Myometrial cell (primary cell): ENCODE measurements around the gene ARPC1B. TPM values are rescaled to one million over a fixed set of nuclear protein-coding genes. Genes with fewer than 3 reads are reported as not detected.

Experiments used
- total RNA-seq: library from RNA; depleted of rRNA; stranded (reverse); fragments of >200 nt; gene quantifications from 2 replicates; pipeline ENCODE4 v1.2.3, GENCODE V29; 2015

Gene ARPC1B
- total RNA-seq: 528 and 673 TPM in 2 replicates

DNA sequence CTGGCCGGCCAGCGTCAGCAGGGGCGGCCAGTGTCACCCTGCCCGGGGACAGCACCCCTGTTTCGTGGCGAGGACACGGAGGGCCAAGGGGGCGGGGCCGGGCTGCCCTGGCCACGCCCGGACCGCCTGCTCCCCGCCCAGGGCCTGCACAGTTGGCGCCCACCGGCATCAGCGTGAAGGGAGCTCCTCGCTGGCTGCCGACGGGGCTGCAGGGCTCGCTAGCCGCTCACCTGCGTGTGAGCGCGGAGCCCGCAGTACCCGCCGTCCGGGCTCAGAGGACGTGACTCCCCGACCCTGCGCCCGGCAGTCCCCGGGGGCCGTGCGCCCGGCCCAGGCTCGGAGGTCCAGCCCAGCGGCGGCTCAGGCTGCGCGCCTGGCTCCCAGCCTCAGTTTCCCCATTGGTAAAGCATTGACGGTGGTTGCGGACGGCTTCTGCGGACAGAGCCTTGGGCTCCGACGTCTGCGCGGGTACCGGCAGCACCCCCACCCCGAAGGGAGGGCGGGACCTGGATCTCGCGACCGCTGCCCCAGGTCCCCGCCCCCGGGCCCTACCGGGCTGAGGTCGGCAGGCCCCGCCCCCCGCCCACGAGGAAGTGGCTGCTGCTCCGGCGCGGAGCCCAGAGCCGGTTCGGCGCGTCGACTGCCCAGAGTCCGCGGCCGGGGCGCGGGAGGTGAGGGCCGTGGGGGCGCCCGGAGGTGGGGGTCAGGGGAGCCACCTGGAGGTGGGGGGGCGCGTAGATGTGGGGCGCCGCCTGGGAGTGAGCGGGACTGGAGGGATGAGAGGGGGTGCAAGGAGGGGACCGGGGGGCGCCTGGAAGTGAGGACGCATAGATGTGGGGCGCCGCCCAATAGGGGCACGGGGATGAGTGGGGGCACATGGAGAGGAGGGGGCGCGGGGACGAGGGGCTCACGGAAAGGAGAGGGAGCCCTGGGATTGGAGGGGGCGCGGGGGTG, at the start of gene ARPC1B:
TSS of gene ARPC1B (plus strand) at position 620 of the 954 bp plus-strand sequence. CDS start 10,985 bp downstream, outside the sequence.

DNA sequence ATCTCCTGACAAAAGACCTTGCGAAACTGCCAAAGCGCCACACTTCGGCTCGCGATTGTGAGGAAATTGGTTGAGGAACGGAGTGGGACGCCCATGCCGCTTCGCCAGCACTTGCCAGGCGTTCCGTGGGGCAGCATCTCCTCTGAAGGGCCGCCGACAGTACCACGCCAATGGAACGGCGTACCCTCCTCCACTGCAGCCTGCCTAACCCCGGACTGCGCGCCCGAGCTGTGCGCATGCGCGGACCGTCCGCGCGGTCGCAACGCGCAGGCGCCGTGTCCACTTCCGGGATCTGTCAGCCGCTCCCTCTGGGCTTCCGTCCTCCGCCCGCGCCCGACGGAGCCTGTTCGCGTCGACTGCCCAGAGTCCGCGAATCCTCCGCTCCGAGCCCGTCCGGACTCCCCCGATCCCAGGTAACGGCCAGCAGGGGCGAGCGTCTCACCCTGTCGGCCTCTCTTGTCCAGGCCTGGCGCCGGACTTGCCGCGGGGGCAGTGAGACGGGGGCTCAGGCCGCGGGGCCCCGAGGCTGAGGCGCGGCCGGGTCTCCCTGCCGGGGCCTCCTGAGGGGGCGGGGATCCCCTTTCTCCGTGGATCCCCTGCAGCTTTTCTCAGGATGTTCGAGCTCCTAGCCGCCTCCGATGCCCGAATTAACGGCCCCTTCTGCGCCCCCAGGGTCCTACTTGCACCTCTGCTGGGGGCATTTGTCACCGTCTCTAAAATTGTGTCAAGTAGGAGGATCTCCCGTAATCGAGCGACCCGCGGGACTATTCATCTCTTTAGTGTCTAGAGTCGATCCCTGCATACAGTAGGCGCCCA, 48.7 kb upstream of the ARPC1B start, which contains the start of gene ARPC1A:
TSS of gene ARPC1A (plus strand) at position 307 of the 816 bp plus-strand sequence. CDS start 7,456 bp downstream, outside the sequence.

GRCh38 chr7:99408379-99409191, 34.1 kb downstream of the ARPC1B start, which contains the start of the genes BUD31 and PDAP1:
Gene BUD31, plus strand, starts transcription at chr7:99408969. Its CDS starts 2,124 bp downstream, at chr7:99411093.
Gene PDAP1, minus strand, starts transcription at chr7:99408597. Its CDS starts 49 bp downstream, at chr7:99408548.

DNA sequence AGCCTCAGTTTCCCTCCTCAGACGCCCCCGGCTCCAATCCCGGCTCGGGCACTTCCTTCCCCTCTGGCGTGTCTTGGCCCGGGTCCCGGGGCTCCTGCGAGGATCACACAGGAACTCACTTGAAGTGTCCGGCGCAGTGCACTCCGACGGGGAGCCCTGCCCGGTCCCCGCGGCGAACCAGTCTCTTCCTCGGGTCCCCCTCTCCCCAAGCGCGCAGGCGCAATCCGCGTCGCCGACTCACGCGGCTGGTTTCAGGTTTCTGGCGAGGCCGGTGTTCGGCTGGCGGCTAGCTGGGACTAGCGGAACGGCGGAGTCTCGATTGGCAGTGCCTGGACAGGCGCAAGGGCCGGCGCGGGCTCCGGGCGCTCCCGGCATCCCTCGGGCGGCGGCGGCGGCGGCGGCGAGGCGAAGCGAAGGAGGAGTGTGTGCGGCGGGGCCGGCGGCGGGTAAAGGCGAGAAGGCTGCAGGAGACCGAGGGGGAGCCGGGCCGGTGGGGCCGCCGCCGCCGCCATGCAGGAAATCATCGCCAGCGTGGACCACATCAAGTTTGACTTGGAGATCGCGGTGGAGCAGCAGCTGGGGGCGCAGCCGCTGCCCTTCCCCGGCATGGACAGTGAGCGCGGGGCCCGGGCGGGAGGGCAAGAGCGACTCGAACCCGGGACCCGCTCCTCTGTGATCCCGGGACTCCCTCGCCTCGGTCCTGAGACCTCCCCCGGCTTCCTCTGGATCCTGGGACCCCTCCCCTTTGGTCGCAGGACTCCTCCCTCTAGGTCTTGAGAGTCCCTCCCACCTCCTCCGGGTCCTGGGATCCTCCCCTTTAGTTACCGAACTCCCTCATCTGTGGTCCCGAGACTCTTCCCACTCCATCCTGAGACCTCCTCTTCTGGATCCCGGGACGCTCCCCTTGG, 64.3 kb downstream of the ARPC1B start, which contains the start of the genes CPSF4 and PTCD1:
TSS of gene CPSF4 (plus strand) at position 371 of the 908 bp plus-strand sequence. CDS start at position 511, 140 bp downstream.
TSS of gene PTCD1 (minus strand) at position 226 of the 908 bp plus-strand sequence. CDS start 3,556 bp downstream, outside the sequence.

Other genes starting within 250 kb of the ARPC1B start
- gene SMURF1, start 230.6 kb upstream of the ARPC1B start, total RNA-seq: 10.7 and 13.8 TPM in 2 replicates
- gene KPNA7, start 166.6 kb upstream of the ARPC1B start, total RNA-seq: not detected in 2 replicates
- gene MYH16, start 101.9 kb upstream of the ARPC1B start, total RNA-seq: not detected in 2 replicates
- 281 and 385 TPM in 2 replicates for gene ARPC1A, start 48.8 kb upstream of the ARPC1B start, total RNA-seq
- gene PDAP1, start 33.9 kb downstream of the ARPC1B start, total RNA-seq: 140 and 181 TPM in 2 replicates
- 87.6 and 120 TPM in 2 replicates for gene BUD31, start 34.2 kb downstream of the ARPC1B start, total RNA-seq
- 6.2 and 8.1 TPM in 2 replicates for gene PTCD1, start 64.1 kb downstream of the ARPC1B start, total RNA-seq
- gene CPSF4, start 64.2 kb downstream of the ARPC1B start, total RNA-seq: 28.5 and 36.3 TPM in 2 replicates
- 3,963 and 4,747 TPM in 2 replicates for gene ATP5MF, start 91.4 kb downstream of the ARPC1B start, total RNA-seq
- gene ZNF789, start 98.2 kb downstream of the ARPC1B start, total RNA-seq: 1.4 and 4.1 TPM in 2 replicates
- gene ZNF394, start 125.6 kb downstream of the ARPC1B start, total RNA-seq: 9.9 and 11.2 TPM in 2 replicates
- 7.1 and 7.8 TPM in 2 replicates for gene ZKSCAN5, start 129.9 kb downstream of the ARPC1B start, total RNA-seq
- gene FAM200A, start 177.4 kb downstream of the ARPC1B start, total RNA-seq: 4.0 and 5.5 TPM in 2 replicates
- 70.2 and 76.4 TPM in 2 replicates for gene ZNF655, start 183.9 kb downstream of the ARPC1B start, total RNA-seq
- not detected in 2 replicates for gene TMEM225B, start 223.5 kb downstream of the ARPC1B start, total RNA-seq
- gene ZSCAN25, start 242.2 kb downstream of the ARPC1B start, total RNA-seq: 7.3 and 18.5 TPM in 2 replicates